Heart left ventricle (tissue), 13 donors: ENCODE results near the gene FSTL4.

Experiments used
- POLR2A ChIP-seq, 2 donors: fragments of 450-650 bp; IDR thresholded peaks; one replicate each; pipeline ENCODE4 v1.6.1; 2017; ENCODE audit warnings: antibody characterized with exemption in 2 of 2, mild to moderate bottlenecking in 2 of 2, moderate library complexity in 2 of 2
- TF ChIP-seq, protein P1 (sequence below), 12 donors: fragments of 200-600 bp; sonication (generic) in 4 of 12; IDR thresholded peaks; one replicate each; pipeline versions ENCODE4 v1.5.0 to v1.8.0; 2018 to 2022; ENCODE audit warnings: antibody characterized with exemption in 12 of 12, mild to moderate bottlenecking in 5 of 12
- donor health status: ischemic (EF 13 %, LVEDD 7.1; RV severe dilation, severe dysfunction).
- donor health status: DM: no; HTN: yes; CAD: no.
- donor health status: DM: no; HTN: no; CAD: no.
- donor health status: ischemic (EF 25% LVEDD 6.9; RV normal size, moderate dysfunction).
- donor health status: ischemic (EF 25% LVEDD 5.7; RV mildly dilated, moderate dysfunction).
- donor health status: ischemic (EF 35%, LVEDD 5.7; RV mildly dilated, moderate dysfunction).
- donor health status: nonischemic (EF 11% LVEDD 7.7; RV severe dilation, severe dysfunction).
- donor health status: DM: yes; HTN: yes; CAD: no.
- donor health status: PGD.
- donor health status: ischemic (EF 29% LVEDD 5.4; RV normal size, mild dysfunction).
- donor health status: nonischemic (EF 23%, LVEDD 6.1; RV moderate dilation, normal function).

DNA sequence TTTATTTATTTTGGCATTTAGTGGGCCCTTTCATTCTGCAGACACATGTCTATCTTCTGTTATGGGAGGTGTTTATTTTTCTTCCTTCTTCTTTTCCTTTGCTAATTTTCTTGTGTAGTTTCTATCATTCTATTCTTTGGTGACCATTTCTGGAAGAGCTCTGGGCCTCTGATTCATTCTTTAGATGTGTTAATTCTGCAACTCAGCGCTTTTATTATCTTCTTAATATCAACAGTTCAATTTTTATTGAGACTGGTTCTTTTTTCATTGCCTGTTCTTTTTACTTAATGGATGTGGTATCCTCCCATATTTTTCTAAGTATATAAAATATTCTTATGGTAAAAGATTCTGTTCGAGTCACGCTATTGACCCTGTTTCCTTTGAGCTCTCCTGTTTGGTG lies 448.5 kb downstream of the FSTL4 start:
- TF ChIP-seq, protein P1, sequence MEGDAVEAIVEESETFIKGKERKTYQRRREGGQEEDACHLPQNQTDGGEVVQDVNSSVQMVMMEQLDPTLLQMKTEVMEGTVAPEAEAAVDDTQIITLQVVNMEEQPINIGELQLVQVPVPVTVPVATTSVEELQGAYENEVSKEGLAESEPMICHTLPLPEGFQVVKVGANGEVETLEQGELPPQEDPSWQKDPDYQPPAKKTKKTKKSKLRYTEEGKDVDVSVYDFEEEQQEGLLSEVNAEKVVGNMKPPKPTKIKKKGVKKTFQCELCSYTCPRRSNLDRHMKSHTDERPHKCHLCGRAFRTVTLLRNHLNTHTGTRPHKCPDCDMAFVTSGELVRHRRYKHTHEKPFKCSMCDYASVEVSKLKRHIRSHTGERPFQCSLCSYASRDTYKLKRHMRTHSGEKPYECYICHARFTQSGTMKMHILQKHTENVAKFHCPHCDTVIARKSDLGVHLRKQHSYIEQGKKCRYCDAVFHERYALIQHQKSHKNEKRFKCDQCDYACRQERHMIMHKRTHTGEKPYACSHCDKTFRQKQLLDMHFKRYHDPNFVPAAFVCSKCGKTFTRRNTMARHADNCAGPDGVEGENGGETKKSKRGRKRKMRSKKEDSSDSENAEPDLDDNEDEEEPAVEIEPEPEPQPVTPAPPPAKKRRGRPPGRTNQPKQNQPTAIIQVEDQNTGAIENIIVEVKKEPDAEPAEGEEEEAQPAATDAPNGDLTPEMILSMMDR (IDR thresholded peaks at IDR 0.05): no peak
- TF ChIP-seq POLR2A (IDR thresholded peaks at IDR 0.05): no peak
